ENCODE data around the gene TAGLN2. TPM values are rescaled to one million over a fixed set of nuclear protein-coding genes. Genes with fewer than 3 reads are reported as not detected.
A peak's percentile ranks its signal among the peaks of the same experiment; 100 is the strongest.
"Not testable (repeated sequence)": the region's sequence is repeated elsewhere in the genome, so short reads cannot be mapped to it uniquely, and the experiment has no call there.

TAGLN2 gene
- total RNA-seq, 1 experiment from 2014 or later, result 809 TPM

DNA sequence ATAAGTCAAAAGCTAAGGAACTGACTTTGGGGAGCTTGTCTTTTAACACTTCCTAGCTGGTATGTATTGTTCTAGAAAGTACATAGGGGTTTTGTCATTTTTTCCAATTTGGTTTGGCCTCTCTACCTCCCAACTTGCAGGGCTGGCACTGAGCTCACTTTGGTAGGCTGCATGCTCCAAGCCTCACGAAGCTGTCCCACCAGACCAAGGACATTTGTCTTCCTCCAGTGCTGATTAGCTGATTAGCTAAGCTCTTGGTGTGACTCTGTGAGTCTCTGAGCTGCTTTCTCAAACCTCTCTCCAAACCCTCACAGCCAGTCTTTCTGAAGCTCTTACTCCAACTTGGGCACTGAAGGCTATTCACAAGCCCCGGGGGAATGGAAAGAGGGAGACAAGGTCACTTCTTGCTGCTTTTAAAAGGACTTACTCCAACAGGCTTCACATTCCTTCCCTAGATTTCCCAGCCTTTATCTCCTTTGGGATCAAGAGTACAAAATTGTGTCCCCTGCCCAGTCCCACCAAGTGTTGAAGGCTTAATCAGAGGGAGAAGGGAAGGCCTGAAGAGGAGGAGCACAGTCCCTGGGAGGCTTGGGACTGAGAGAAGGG lies 24.4 kb downstream of the TAGLN2 start:
- no peaks in the 10 kb centered on the region for H3K36me3 ChIP-seq
- no peaks in the 10 kb centered on the region for H3K27me3 ChIP-seq (replicated peaks)
- DNase-seq (ENCODE audit: low read depth in 1 of 2, low spot score in 2 of 2), result no peak
- H3K4me3 ChIP-seq, result no peak overlapping the region
- H3K4me1 ChIP-seq (replicated peaks), result no peaks in the 10 kb centered on the region
- H3K27ac ChIP-seq, result no peak overlapping the region
- H3K9me3 ChIP-seq (replicated peaks), result no peaks in the 10 kb centered on the region

- Histone ChIP-seq H3K27ac (no peak within 1 kb of the TSS), H3K27me3 (replicated peaks) (no peaks in the 10 kb centered on the region), H3K4me1 (replicated peaks) (no peaks in the 10 kb centered on the region), H3K36me3 (no peaks in the 10 kb centered on the region), H3K4me3 (no peak within 1 kb of the TSS), H3K9me3 (replicated peaks) (no peaks in the 10 kb centered on the region)
- no peak for DNase-seq (ENCODE audit: low read depth in 1 of 2, low spot score in 2 of 2)
Observed at GRCh38 chr1:159900086-159900680, 25.1 kb downstream of the TAGLN2 start, which contains the start of gene CFAP45. CFAP45 (minus strand) TSS chr1:159900165; CDS start chr1:159900098, 67 bp downstream.

DNA sequence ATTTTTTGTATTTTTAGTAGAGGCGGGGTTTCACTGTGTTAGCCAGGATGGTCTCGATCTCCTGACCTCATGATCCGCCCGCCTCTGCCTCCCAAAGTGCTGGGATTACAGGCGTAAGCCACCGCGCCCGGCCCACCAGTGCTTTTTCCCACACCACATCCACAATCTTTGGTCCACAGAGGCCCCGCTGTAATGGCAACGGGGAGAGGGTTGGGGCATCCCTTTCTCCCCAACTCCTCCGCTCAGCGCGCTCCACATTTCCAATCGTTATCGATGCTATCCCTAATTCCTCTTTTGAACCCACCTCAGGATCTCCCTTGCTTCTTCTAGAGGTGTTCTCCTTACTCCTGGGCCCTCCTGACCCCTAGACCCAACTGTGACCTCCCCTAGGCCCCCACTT lies 25.7 kb downstream of the TAGLN2 start:
- not testable (repeated sequence) for H3K27ac ChIP-seq; DNase-seq (ENCODE audit: low read depth in 1 of 2, low spot score in 2 of 2); H3K36me3 ChIP-seq; H3K4me3 ChIP-seq; H3K27me3 ChIP-seq (replicated peaks); H3K9me3 ChIP-seq (replicated peaks); H3K4me1 ChIP-seq (replicated peaks)

DNA sequence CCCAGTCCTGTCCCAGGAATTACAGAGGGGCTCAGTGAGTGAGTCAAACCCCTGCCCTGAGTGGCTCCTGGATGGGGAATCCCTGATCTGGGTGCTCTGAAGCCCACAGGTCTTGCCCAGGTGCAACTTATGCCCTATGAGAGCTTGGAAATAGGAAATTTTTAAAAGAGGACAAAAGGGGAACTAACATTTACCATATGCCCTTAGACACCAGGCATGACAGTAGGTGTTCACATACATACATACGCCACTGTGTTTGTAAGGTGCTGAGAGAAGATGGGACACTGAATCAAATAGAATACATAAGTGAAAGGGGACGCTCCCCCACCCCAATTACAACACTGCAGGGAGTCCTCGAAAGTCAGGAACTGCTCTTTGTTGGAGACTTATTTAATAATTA lies 26.8 kb downstream of the TAGLN2 start:
- Histone ChIP-seq H3K36me3 (no peaks in the 10 kb centered on the region), H3K27ac (no peak overlapping the region), H3K27me3 (replicated peaks) (no peaks in the 10 kb centered on the region), H3K4me1 (replicated peaks) (no peaks in the 10 kb centered on the region), H3K4me3 (no peak overlapping the region), H3K9me3 (replicated peaks) (no peaks in the 10 kb centered on the region)
- no peak for DNase-seq (ENCODE audit: low read depth in 1 of 2, low spot score in 2 of 2)

- Histone ChIP-seq H3K9me3 (replicated peaks) (no peaks in the 10 kb centered on the region), H3K27me3 (replicated peaks) (no peaks in the 10 kb centered on the region), H3K36me3 (no peaks in the 10 kb centered on the region), H3K4me1 (replicated peaks) (no peaks in the 10 kb centered on the region), H3K4me3 (no peak overlapping the region), H3K27ac (no peak overlapping the region)
- DNase-seq (ENCODE audit: low read depth in 1 of 2, low spot score in 2 of 2), result no peak
Observed at GRCh38 chr1:159897962-159898361, 27.3 kb downstream of the TAGLN2 start.

GRCh38 chr1:159896546-159896930 lies 28.8 kb downstream of the TAGLN2 start:
- H3K4me1 ChIP-seq (replicated peaks), result no peaks in the 10 kb centered on the region
- DNase-seq (ENCODE audit: low read depth in 1 of 2, low spot score in 2 of 2), result no peak
- H3K27ac ChIP-seq, result no peak overlapping the region
- H3K9me3 ChIP-seq (replicated peaks), result no peaks in the 10 kb centered on the region
- no peak overlapping the region for H3K4me3 ChIP-seq
- no peaks in the 10 kb centered on the region for H3K36me3 ChIP-seq
- no peaks in the 10 kb centered on the region for H3K27me3 ChIP-seq (replicated peaks)

DNA sequence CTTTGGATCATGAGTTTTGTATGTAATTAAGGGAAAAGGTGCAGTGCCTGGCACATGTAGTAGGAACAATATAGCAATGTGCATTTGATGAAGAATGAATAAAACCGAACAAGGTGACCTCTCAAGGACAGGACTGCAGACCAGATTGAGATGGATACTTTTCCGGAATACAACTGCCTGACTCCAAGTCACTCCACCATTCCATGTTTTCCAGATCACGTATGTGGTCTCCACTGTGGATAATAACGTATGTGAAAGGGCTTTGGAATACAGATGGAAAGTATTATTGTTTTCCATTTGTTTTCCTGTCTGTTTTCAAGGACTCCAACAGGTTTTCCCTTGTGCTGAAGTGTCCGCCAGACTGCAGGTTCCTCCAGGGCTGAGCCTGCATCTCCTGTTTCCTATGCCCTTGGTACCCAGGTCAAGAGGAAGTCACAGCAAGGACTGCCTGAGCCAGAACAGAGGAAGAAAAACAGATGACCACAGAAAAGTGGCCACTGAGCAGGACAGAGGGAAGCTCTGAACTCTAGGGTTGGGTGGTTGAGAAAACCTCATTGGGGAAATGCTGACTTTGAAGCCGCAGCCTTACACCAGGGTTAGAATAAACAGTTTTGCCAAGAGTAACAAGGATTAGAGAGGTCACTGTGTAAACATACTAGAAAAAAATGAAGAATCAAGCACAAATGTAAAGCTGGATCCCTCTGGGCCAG lies 29.3 kb downstream of the TAGLN2 start:
- Histone ChIP-seq H3K4me3 (no peak overlapping the region), H3K9me3 (replicated peaks) (no peaks in the 10 kb centered on the region), H3K36me3 (no peaks in the 10 kb centered on the region), H3K27me3 (replicated peaks) (no peaks in the 10 kb centered on the region), H3K4me1 (replicated peaks) (no peaks in the 10 kb centered on the region), H3K27ac (no peak overlapping the region)
- DNase-seq (ENCODE audit: low read depth in 1 of 2, low spot score in 2 of 2), result no peak

DNA sequence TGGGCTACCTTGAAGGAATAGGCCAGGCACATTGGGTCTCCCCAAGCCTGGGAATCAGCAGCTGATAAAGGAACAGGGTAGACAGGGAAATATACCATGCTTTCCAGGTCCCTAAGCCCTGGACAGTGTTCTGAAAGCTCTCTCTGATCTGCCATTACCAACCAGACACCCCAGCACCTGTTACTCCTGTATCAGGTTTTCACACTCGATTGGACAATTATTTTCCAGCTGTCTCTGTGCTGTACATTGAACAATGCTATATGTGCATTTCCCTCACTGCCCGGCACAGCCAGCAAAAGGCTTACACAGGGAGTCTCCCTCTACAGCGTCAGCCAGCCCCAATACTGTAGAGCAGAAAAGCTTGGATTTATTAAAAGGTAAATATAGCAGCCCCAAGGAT lies 30.0 kb downstream of the TAGLN2 start:
- H3K9me3 ChIP-seq (replicated peaks), result no peaks in the 10 kb centered on the region
- H3K4me1 ChIP-seq (replicated peaks), result peaks cover 3% of the 10 kb centered on the region
- no peak for DNase-seq (ENCODE audit: low read depth in 1 of 2, low spot score in 2 of 2)
- H3K27me3 ChIP-seq (replicated peaks), result no peaks in the 10 kb centered on the region
- no peak overlapping the region for H3K4me3 ChIP-seq
- no peaks in the 10 kb centered on the region for H3K36me3 ChIP-seq
- H3K27ac ChIP-seq, result no peak overlapping the region

DNA sequence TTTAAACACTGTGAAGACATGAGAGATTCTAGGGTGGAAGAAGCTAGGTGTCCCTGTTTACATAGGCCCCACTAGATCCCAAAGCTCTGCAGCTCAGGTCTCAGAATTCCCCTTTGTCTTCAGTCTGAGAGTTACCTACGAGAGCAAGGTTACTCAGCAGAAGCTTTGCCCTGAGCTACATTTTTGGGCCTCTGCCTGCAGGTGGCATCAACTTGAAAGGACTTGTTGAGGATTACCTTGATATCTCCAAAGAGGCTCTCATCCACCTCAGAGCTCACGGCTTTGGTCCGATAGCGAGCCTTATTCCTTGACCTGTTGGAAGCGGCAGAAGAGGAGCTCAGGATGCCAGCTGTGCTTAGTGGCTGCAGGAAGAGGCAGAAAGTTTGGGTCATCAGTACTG lies 32.4 kb downstream of the TAGLN2 start:
- no peak overlapping the region for H3K4me3 ChIP-seq
- H3K9me3 ChIP-seq (replicated peaks), result no peaks in the 10 kb centered on the region
- peaks cover 14% of the 10 kb centered on the region for H3K4me1 ChIP-seq (replicated peaks)
- no peak for DNase-seq (ENCODE audit: low read depth in 1 of 2, low spot score in 2 of 2)
- H3K27me3 ChIP-seq (replicated peaks), result no peaks in the 10 kb centered on the region
- no peak overlapping the region for H3K27ac ChIP-seq
- H3K36me3 ChIP-seq, result no peaks in the 10 kb centered on the region

GRCh38 chr1:159891275-159892157 lies 33.8 kb downstream of the TAGLN2 start:
- DNase-seq (ENCODE audit: low read depth in 1 of 2, low spot score in 2 of 2), result peak; percentile 71 to 83
- Histone ChIP-seq H3K27me3 (replicated peaks) (no peaks in the 10 kb centered on the region), H3K36me3 (no peaks in the 10 kb centered on the region), H3K27ac (no peak overlapping the region), H3K4me1 (replicated peaks) (peaks cover 14% of the 10 kb centered on the region), H3K9me3 (replicated peaks) (no peaks in the 10 kb centered on the region), H3K4me3 (no peak overlapping the region)

DNA sequence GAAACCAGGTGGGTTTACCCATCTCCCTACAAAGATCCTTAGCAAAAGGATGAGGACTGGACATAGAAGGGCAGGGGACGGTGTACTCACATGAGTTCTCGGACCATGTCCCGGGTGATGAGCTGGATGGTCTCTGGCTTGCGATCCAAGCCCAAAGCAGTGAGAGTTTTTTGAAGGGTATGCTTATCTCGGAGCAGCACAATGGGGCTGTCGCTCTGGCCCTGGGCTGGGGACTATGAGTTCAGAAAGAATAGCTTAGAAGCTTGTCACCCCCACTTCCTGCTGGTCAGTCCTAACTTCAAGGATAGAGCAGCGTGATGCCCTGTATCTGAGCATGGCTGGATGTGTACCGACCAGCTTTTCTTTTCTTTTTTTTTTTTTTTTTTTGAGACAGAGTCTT lies 34.9 kb downstream of the TAGLN2 start:
- Histone ChIP-seq H3K27me3 (replicated peaks) (no peaks in the 10 kb centered on the region), H3K4me1 (replicated peaks) (peaks cover 14% of the 10 kb centered on the region), H3K27ac (peak overlapping the region; percentile 64), H3K36me3 (no peaks in the 10 kb centered on the region), H3K9me3 (replicated peaks) (no peaks in the 10 kb centered on the region), H3K4me3 (no peak overlapping the region)
- no peak for DNase-seq (ENCODE audit: low read depth in 1 of 2, low spot score in 2 of 2)

DNA sequence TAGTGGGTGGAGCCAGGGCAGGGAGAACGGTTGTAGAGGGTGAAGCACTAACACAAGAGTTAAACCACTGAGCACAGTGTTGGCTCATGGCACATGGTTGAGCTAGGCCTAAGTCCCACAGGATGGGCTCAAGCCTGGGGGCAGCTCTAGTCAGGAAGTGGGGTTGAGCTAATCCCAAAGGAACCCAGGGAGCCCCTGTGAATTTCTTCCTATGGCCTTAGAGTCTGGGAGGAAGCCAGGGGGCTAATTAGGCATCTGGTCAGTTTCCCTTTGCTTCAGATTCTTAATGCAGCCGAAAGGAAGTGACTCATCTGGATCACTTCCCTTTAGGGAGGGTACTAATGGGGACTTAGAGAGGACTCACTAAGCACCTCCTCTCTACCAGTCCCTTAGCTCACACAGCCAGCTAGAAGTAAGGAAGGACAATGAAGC lies 35.5 kb downstream of the TAGLN2 start:
- DNase-seq (ENCODE audit: low read depth in 1 of 2, low spot score in 2 of 2), result peak; percentile 62 to 84
- H3K36me3 ChIP-seq, result no peaks in the 10 kb centered on the region

DNA sequence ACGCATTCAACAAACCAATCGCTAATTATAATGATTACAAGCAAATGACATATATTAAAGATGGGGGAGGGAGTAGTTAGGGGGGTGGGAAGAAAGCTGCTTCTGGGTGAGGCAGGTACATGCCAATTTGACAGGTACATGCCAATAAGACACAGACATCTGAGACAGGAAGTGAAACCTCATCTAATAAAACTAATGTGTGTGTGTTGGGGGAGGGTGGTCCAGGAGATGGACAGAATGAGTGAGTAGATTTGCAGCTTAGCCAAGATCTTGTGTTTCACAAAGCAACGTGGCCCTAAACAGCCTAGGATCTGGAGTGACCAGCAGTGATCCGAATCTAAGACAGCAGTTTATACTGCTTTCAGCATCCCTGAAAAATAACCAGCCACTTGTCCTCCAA lies 36.1 kb downstream of the TAGLN2 start:
- Histone ChIP-seq H3K36me3 (no peaks in the 10 kb centered on the region), H3K27ac (peak overlapping the region; percentile 64), H3K4me3 (no peak overlapping the region), H3K9me3 (replicated peaks) (no peaks in the 10 kb centered on the region), H3K4me1 (replicated peaks) (peaks cover 14% of the 10 kb centered on the region), H3K27me3 (replicated peaks) (no peaks in the 10 kb centered on the region)
- DNase-seq (ENCODE audit: low read depth in 1 of 2, low spot score in 2 of 2), result no peak

More for the DNA sequence above, 35.5 kb downstream of the TAGLN2 start:
- Histone ChIP-seq H3K27ac (peak overlapping the region; percentile 64), H3K9me3 (replicated peaks) (no peaks in the 10 kb centered on the region), H3K27me3 (replicated peaks) (no peaks in the 10 kb centered on the region), H3K4me3 (no peak overlapping the region), H3K4me1 (replicated peaks) (peaks cover 14% of the 10 kb centered on the region)

Measured in SJSA1 (cell line).